ENCODE results near the gene MCM3AP. TPM values are rescaled to one million over a fixed set of nuclear protein-coding genes. Genes with fewer than 3 reads are reported as not detected.

Gene MCM3AP
- total RNA-seq, 1 donor from 2014 or later: 237 TPM

- Histone ChIP-seq H3K4me1 (ENCODE audit: control insufficient read depth in 3 of 3, insufficient read depth in 3 of 3, low read length in 3 of 3) (peaks cover 20 to 35% (median 23%) of the 10 kb centered on the region in 3 donors), H3K9me3 (ENCODE audit: control insufficient read depth in 3 of 3, low read length in 3 of 3) (no peaks in the 10 kb centered on the region), H3K27ac (ENCODE audit: low read depth, low read length) (no peak overlapping the region), H3K27me3 (ENCODE audit: control insufficient read depth in 3 of 3, insufficient read depth in 3 of 3, low read length in 3 of 3) (no peaks in the 10 kb centered on the region), H3K9ac (ENCODE audit: low read depth in 1 of 3, low read length in 3 of 3) (peak overlapping the region; percentile 69 to 82 (median 75)), H3K4me3 (ENCODE audit: low read length in 3 of 3) (peak overlapping the region; percentile 78 to 85 (median 83)), H3K36me3 (ENCODE audit: control insufficient read depth in 3 of 3, insufficient read depth in 3 of 3, low read length in 3 of 3) (peaks cover 0 to 7% (median 6%) of the 10 kb centered on the region in 3 donors)
These were observed 37.9 kb upstream of the MCM3AP start for GRCh38 chr21:46323227-46323709.

DNA sequence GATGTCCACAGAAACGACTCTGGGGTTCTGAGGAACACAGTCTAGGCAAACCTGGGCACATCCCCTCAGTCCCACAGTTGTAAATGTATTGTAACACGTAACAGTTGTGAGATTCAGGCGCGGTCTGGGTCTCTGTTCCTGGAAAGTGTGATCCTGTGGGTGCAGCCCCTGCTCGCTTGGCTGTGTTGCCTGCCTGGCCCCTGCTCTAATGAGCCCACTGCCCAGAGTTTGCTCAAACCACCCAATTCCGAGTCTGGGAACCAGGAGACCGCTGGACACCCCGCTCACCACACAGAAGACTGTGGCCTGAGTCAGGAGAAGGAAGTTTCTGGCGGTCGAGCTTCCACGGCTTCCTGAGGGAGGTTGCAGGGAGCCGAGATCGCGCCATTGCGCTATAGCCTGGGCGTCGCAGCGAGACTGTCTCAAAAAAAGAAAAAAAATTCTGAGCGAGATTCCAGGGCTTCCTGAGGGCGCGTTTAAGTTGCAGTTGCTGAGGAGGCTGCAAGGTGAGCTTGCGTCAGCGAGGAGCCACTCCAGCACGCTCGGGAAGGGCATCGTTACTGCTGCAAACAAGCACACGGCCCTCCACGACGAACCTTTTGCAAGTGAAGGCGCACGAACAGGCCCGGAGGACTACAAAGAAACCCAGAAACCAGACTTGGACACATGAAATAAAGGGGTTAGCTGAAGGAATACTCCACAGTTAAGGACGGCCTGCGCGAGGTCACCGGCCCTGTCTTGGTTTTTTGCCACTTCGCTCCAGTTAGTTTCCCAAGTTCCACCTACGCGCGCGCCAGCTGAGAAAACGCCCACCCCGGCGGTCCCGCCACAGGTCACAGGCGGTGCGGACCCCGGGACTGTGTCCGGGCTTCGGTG is 37.2 kb upstream of the MCM3AP start:
- H3K36me3 ChIP-seq (ENCODE audit: control insufficient read depth in 3 of 3, insufficient read depth in 3 of 3, low read length in 3 of 3): peaks cover 0 to 3% (median 2%) of the 10 kb centered on the region in 3 donors
- no peaks in the 10 kb centered on the region for H3K27me3 ChIP-seq (ENCODE audit: control insufficient read depth in 3 of 3, insufficient read depth in 3 of 3, low read length in 3 of 3)
- peaks cover 20 to 35% (median 23%) of the 10 kb centered on the region in 3 donors for H3K4me1 ChIP-seq (ENCODE audit: control insufficient read depth in 3 of 3, insufficient read depth in 3 of 3, low read length in 3 of 3)
- peak overlapping the region; percentile 69 to 82 (median 75) for H3K9ac ChIP-seq (ENCODE audit: low read depth in 1 of 3, low read length in 3 of 3)
- no peaks in the 10 kb centered on the region for H3K9me3 ChIP-seq (ENCODE audit: control insufficient read depth in 3 of 3, low read length in 3 of 3)
- no peak overlapping the region for H3K27ac ChIP-seq (ENCODE audit: low read depth, low read length)
- peak overlapping the region; percentile 78 to 85 (median 83) for H3K4me3 ChIP-seq (ENCODE audit: low read length in 3 of 3)

- H3K27ac ChIP-seq (ENCODE audit: low read depth, low read length): no peak overlapping the region
- H3K9ac ChIP-seq (ENCODE audit: low read depth in 1 of 3, low read length in 3 of 3): no peak overlapping the region
- no peaks in the 10 kb centered on the region for H3K9me3 ChIP-seq (ENCODE audit: control insufficient read depth in 3 of 3, low read length in 3 of 3)
- no peak overlapping the region for H3K4me3 ChIP-seq (ENCODE audit: low read length in 3 of 3)
- no peaks in the 10 kb centered on the region for H3K27me3 ChIP-seq (ENCODE audit: control insufficient read depth in 3 of 3, insufficient read depth in 3 of 3, low read length in 3 of 3)
- H3K4me1 ChIP-seq (ENCODE audit: control insufficient read depth in 3 of 3, insufficient read depth in 3 of 3, low read length in 3 of 3): peaks cover 16 to 31% (median 19%) of the 10 kb centered on the region in 3 donors
- no peaks in the 10 kb centered on the region for H3K36me3 ChIP-seq (ENCODE audit: control insufficient read depth in 3 of 3, insufficient read depth in 3 of 3, low read length in 3 of 3)
These were observed 35.0 kb upstream of the MCM3AP start for GRCh38 chr21:46320331-46320801.

- Histone ChIP-seq H3K27me3 (ENCODE audit: control insufficient read depth in 3 of 3, insufficient read depth in 3 of 3, low read length in 3 of 3) (no peaks in the 10 kb centered on the region), H3K9me3 (ENCODE audit: control insufficient read depth in 3 of 3, low read length in 3 of 3) (no peaks in the 10 kb centered on the region), H3K27ac (ENCODE audit: low read depth, low read length) (no peak overlapping the region), H3K4me1 (ENCODE audit: control insufficient read depth in 3 of 3, insufficient read depth in 3 of 3, low read length in 3 of 3) (peaks cover 15 to 25% (median 15%) of the 10 kb centered on the region in 3 donors), H3K9ac (ENCODE audit: low read depth in 1 of 3, low read length in 3 of 3) (no peak overlapping the region), H3K36me3 (ENCODE audit: control insufficient read depth in 3 of 3, insufficient read depth in 3 of 3, low read length in 3 of 3) (no peaks in the 10 kb centered on the region), H3K4me3 (ENCODE audit: low read length in 3 of 3) (no peak overlapping the region)
These were observed 33.8 kb upstream of the MCM3AP start for GRCh38 chr21:46319186-46319585.

GRCh38 chr21:46318464-46318845 is 33.0 kb upstream of the MCM3AP start:
- peaks cover 15 to 23% (median 15%) of the 10 kb centered on the region in 3 donors for H3K4me1 ChIP-seq (ENCODE audit: control insufficient read depth in 3 of 3, insufficient read depth in 3 of 3, low read length in 3 of 3)
- H3K36me3 ChIP-seq (ENCODE audit: control insufficient read depth in 3 of 3, insufficient read depth in 3 of 3, low read length in 3 of 3): no peaks in the 10 kb centered on the region
- no peaks in the 10 kb centered on the region for H3K9me3 ChIP-seq (ENCODE audit: control insufficient read depth in 3 of 3, low read length in 3 of 3)
- no peaks in the 10 kb centered on the region for H3K27me3 ChIP-seq (ENCODE audit: control insufficient read depth in 3 of 3, insufficient read depth in 3 of 3, low read length in 3 of 3)
- peak overlapping the region in 1 of 3 donors; percentile 25 for H3K9ac ChIP-seq (ENCODE audit: low read depth in 1 of 3, low read length in 3 of 3)
- H3K27ac ChIP-seq (ENCODE audit: low read depth, low read length): no peak overlapping the region
- H3K4me3 ChIP-seq (ENCODE audit: low read length in 3 of 3): no peak overlapping the region

GRCh38 chr21:46317710-46318463 is 32.5 kb upstream of the MCM3AP start:
- H3K27ac ChIP-seq (ENCODE audit: low read depth, low read length): no peak overlapping the region
- no peaks in the 10 kb centered on the region for H3K36me3 ChIP-seq (ENCODE audit: control insufficient read depth in 3 of 3, insufficient read depth in 3 of 3, low read length in 3 of 3)
- no peaks in the 10 kb centered on the region for H3K9me3 ChIP-seq (ENCODE audit: control insufficient read depth in 3 of 3, low read length in 3 of 3)

GRCh38 chr21:46316708-46317324 is 31.4 kb upstream of the MCM3AP start:
- Histone ChIP-seq H3K4me3 (ENCODE audit: low read length in 3 of 3) (no peak overlapping the region), H3K27ac (ENCODE audit: low read depth, low read length) (no peak overlapping the region), H3K4me1 (ENCODE audit: control insufficient read depth in 3 of 3, insufficient read depth in 3 of 3, low read length in 3 of 3) (peaks cover 0 to 7% (median 0%) of the 10 kb centered on the region in 3 donors), H3K9me3 (ENCODE audit: control insufficient read depth in 3 of 3, low read length in 3 of 3) (no peaks in the 10 kb centered on the region), H3K36me3 (ENCODE audit: control insufficient read depth in 3 of 3, insufficient read depth in 3 of 3, low read length in 3 of 3) (no peaks in the 10 kb centered on the region), H3K9ac (ENCODE audit: low read depth in 1 of 3, low read length in 3 of 3) (no peak overlapping the region), H3K27me3 (ENCODE audit: control insufficient read depth in 3 of 3, insufficient read depth in 3 of 3, low read length in 3 of 3) (no peaks in the 10 kb centered on the region)

More at GRCh38 chr21:46317710-46318463, 32.5 kb upstream of the MCM3AP start:
- Histone ChIP-seq H3K4me1 (ENCODE audit: control insufficient read depth in 3 of 3, insufficient read depth in 3 of 3, low read length in 3 of 3) (peaks cover 10 to 18% (median 10%) of the 10 kb centered on the region in 3 donors), H3K27me3 (ENCODE audit: control insufficient read depth in 3 of 3, insufficient read depth in 3 of 3, low read length in 3 of 3) (no peaks in the 10 kb centered on the region), H3K9ac (ENCODE audit: low read depth in 1 of 3, low read length in 3 of 3) (peak overlapping the region in 1 of 3 donors; percentile 25), H3K4me3 (ENCODE audit: low read length in 3 of 3) (no peak overlapping the region)

GRCh38 chr21:46314441-46315020 is 29.1 kb upstream of the MCM3AP start:
- Histone ChIP-seq H3K9me3 (ENCODE audit: control insufficient read depth in 3 of 3, low read length in 3 of 3) (no peaks in the 10 kb centered on the region), H3K4me1 (ENCODE audit: control insufficient read depth in 3 of 3, insufficient read depth in 3 of 3, low read length in 3 of 3) (no peaks in the 10 kb centered on the region), H3K9ac (ENCODE audit: low read depth in 1 of 3, low read length in 3 of 3) (no peak overlapping the region), H3K36me3 (ENCODE audit: control insufficient read depth in 3 of 3, insufficient read depth in 3 of 3, low read length in 3 of 3) (no peaks in the 10 kb centered on the region), H3K27me3 (ENCODE audit: control insufficient read depth in 3 of 3, insufficient read depth in 3 of 3, low read length in 3 of 3) (no peaks in the 10 kb centered on the region), H3K27ac (ENCODE audit: low read depth, low read length) (no peak overlapping the region), H3K4me3 (ENCODE audit: low read length in 3 of 3) (no peak overlapping the region)

DNA sequence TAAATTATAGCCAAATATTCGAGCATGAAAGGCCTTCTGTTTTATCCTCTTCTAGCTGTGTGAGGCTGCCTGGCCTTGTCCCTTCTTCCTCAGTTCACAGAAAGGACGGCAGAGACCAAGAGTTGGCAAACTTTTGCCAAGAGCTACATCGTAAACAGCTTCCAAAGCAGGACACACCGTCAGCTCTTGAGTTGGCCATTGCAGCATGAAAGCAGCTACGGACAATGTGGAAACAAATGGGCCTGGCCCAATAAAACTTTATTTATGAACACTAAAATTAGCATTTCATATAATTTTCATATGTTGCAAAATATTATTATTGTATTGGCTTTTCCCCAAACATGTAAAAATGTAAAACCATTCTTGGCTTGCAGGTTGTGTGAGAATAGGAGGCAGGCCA is 27.5 kb upstream of the MCM3AP start:
- H3K9me3 ChIP-seq (ENCODE audit: control insufficient read depth in 3 of 3, low read length in 3 of 3): no peaks in the 10 kb centered on the region
- no peak overlapping the region for H3K9ac ChIP-seq (ENCODE audit: low read depth in 1 of 3, low read length in 3 of 3)
- H3K4me3 ChIP-seq (ENCODE audit: low read length in 3 of 3): no peak overlapping the region
- H3K27me3 ChIP-seq (ENCODE audit: control insufficient read depth in 3 of 3, insufficient read depth in 3 of 3, low read length in 3 of 3): no peaks in the 10 kb centered on the region
- no peak overlapping the region for H3K27ac ChIP-seq (ENCODE audit: low read depth, low read length)
- no peaks in the 10 kb centered on the region for H3K36me3 ChIP-seq (ENCODE audit: control insufficient read depth in 3 of 3, insufficient read depth in 3 of 3, low read length in 3 of 3)
- H3K4me1 ChIP-seq (ENCODE audit: control insufficient read depth in 3 of 3, insufficient read depth in 3 of 3, low read length in 3 of 3): no peaks in the 10 kb centered on the region
